IMR-90 (cell line): ENCODE data around the gene GHDC. TPM values are rescaled to one million over a fixed set of nuclear protein-coding genes. Genes with fewer than 3 reads are reported as not detected.

Source experiments
- ATAC-seq: fragments of 200-7000 bp; cut with Tn5 transposase; 2 replicates; pipeline ENCODE4 v1.9.1; 2020; ENCODE audit warnings: low read depth, mild to moderate bottlenecking, moderate library complexity
- BruUV-seq: library from RNA; stranded (reverse); fragments of 400-500 nt; replicated peaks from 2 replicates; lab custom pipeline; 2021; lab: Mats Ljungman, UMichigan
- CTCF ChIA-PET: fragments of 300-600 bp; formaldehyde crosslinking; extraction: SDS; loops from one replicate; lab custom pipeline; 2021; ENCODE audit warnings: antibody characterized with exemption; lab: Yijun Ruan, JAX
- POLR2A ChIA-PET: fragments of 300-600 bp; sonication (Branson Sonifier 250); formaldehyde crosslinking; loops from one replicate; lab custom pipeline; 2022; ENCODE audit warnings: antibody characterized with exemption; ENCODE audit not compliant: unreplicated experiment; lab: Charles Lee
- DNase-seq: peaks from one replicate; pipeline ENCODE4 v3.0.0; 2013
- H2AFZ ChIP-seq: replicated peaks from 2 replicates; pipeline ENCODE3; 2013; ENCODE audit warnings: low read length, mild to moderate bottlenecking; ENCODE audit not compliant: poor library complexity
- H2AK5ac ChIP-seq: 2 replicates; pipeline ENCODE4 v1.6.1; 2013; ENCODE audit warnings: low read depth, low read length, inconsistent platforms
- H2AK9ac ChIP-seq: replicated peaks from 2 replicates; pipeline ENCODE3; 2013; ENCODE audit warnings: mild to moderate bottlenecking, low read depth, low read length, moderate library complexity; ENCODE audit not compliant: poor library complexity
- H2BK120ac ChIP-seq: 2 replicates; pipeline ENCODE4 v1.6.1; 2013; ENCODE audit warnings: low read depth, low read length, inconsistent platforms
- H2BK15ac ChIP-seq: 3 replicates; pipeline ENCODE4 v1.6.1; 2013; ENCODE audit warnings: low read depth, low read length, inconsistent platforms
- H2BK20ac ChIP-seq: 2 replicates; pipeline ENCODE4 v1.6.1; 2013; ENCODE audit warnings: low read depth, mild to moderate bottlenecking, inconsistent platforms, low read length, moderate library complexity
- H2BK5ac ChIP-seq: 2 replicates; pipeline ENCODE4 v1.6.1; 2013; ENCODE audit warnings: mild to moderate bottlenecking, low read depth, low read length, inconsistent platforms; ENCODE audit not compliant: poor library complexity, severe bottlenecking
- H3K14ac ChIP-seq: replicated peaks from 2 replicates; pipeline ENCODE4 v1.6.1; 2013; ENCODE audit warnings: low read depth, low read length, inconsistent platforms
- H3K18ac ChIP-seq: 2 replicates; pipeline ENCODE4 v1.6.1; 2013; ENCODE audit warnings: low read depth, low read length, control low read depth
- H3K23ac ChIP-seq: 2 replicates; pipeline ENCODE4 v1.6.1; 2013; ENCODE audit warnings: low read depth, low read length, inconsistent platforms
- H3K27ac ChIP-seq: 2 replicates; pipeline ENCODE4 v1.5.1; 2013; ENCODE audit warnings: mild to moderate bottlenecking, control low read depth, low read length; ENCODE audit not compliant: insufficient read depth
- H3K27me3 ChIP-seq: 2 replicates; pipeline ENCODE4 v1.6.1; 2013; ENCODE audit warnings: low read length; ENCODE audit not compliant: control insufficient read depth, insufficient read depth
- H3K36me3 ChIP-seq: 2 replicates; pipeline ENCODE4 v1.6.1; 2013; ENCODE audit warnings: low read length, mixed read lengths; ENCODE audit not compliant: control insufficient read depth, insufficient read depth
- H3K4ac ChIP-seq: 2 replicates; pipeline ENCODE4 v1.6.1; 2013; ENCODE audit warnings: low read depth, low read length, inconsistent platforms
- H3K4me1 ChIP-seq: 2 replicates; pipeline ENCODE4 v1.6.1; 2013; ENCODE audit warnings: low read length, mixed read lengths; ENCODE audit not compliant: control insufficient read depth, insufficient read depth
- H3K4me2 ChIP-seq: 2 replicates; pipeline ENCODE4 v1.6.1; 2013; ENCODE audit warnings: low read depth, mild to moderate bottlenecking, control low read depth, low read length, moderate library complexity
- H3K4me3 ChIP-seq: 2 replicates; pipeline ENCODE4 v1.5.1; 2013; ENCODE audit warnings: low read depth, mild to moderate bottlenecking, control low read depth, low read length, moderate library complexity; ENCODE audit not compliant: insufficient read depth
- H3K56ac ChIP-seq: 2 replicates; pipeline ENCODE4 v1.6.1; 2013; ENCODE audit warnings: low read length, inconsistent platforms; ENCODE audit not compliant: insufficient read depth; ENCODE audit errors: extremely low read depth
- H3K79me1 ChIP-seq, 2 experiments: 2 replicates each; pipeline ENCODE4 v1.6.1; 2013; ENCODE audit warnings: low read length in 2 of 2, inconsistent platforms in 1 of 2, low read depth in 1 of 2
- H3K9ac ChIP-seq: 2 replicates; pipeline ENCODE4 v1.6.1; 2013; ENCODE audit warnings: low read depth, low read length, control low read depth
- H3K9me1 ChIP-seq: 2 replicates; pipeline ENCODE4 v1.6.1; 2013; ENCODE audit warnings: low read length, inconsistent platforms; ENCODE audit not compliant: insufficient read depth
- H3K9me3 ChIP-seq: 2 replicates; pipeline ENCODE4 v1.6.1; 2013; ENCODE audit warnings: low read length; ENCODE audit not compliant: control insufficient read depth, insufficient read depth
- H4K20me1 ChIP-seq: 2 replicates; pipeline ENCODE4 v1.6.1; 2013; ENCODE audit warnings: low read length, inconsistent platforms; ENCODE audit not compliant: insufficient read depth
- H4K5ac ChIP-seq: 2 replicates; pipeline ENCODE4 v1.6.1; 2013; ENCODE audit warnings: mild to moderate bottlenecking, low read depth, low read length, control low read depth
- H4K8ac ChIP-seq, 2 experiments: 2 replicates each; pipeline ENCODE4 v1.6.1; 2013; ENCODE audit warnings: low read depth in 2 of 2, low read length in 2 of 2, control low read depth in 1 of 2, inconsistent platforms in 1 of 2
- H4K91ac ChIP-seq: 2 replicates; pipeline ENCODE4 v1.6.1; 2013; ENCODE audit warnings: low read depth, low read length, inconsistent platforms; ENCODE audit not compliant: insufficient read depth
- BHLHE40 ChIP-seq: fragments of 150-350 bp; IDR thresholded peaks from 2 replicates; pipeline ENCODE4 v1.6.1; 2016; ENCODE audit warnings: mild to moderate bottlenecking, low read depth, low read length
- CTCF ChIP-seq: conservative IDR thresholded peaks from 2 replicates; pipeline ENCODE4 v1.5.1; 2012; ENCODE audit warnings: mild to moderate bottlenecking, low read depth, low read length, improper control_type of control experiment
- MAZ ChIP-seq: IDR thresholded peaks from 2 replicates; pipeline ENCODE4 v1.6.1; 2012; ENCODE audit warnings: low read depth, mild to moderate bottlenecking, low read length, improper control_type of control experiment, moderate library complexity, borderline replicate concordance
- WGBS, 2 experiments: methylation state at CpG; one replicate each; pipeline versions ENCODE4 v1.1.5 to v1.1.7; 2013; ENCODE audit warnings: missing lambda C conversion rate in 2 of 2; ENCODE audit not compliant: insufficient read length in 1 of 2; ENCODE audit errors: extremely low coverage in 2 of 2; 5-methylcytosine and 5-hydroxymethylcytosine counted together
- dilution Hi-C: fragments of 300-500 bp; cut with HindIII; formaldehyde crosslinking; loops from one replicate; pipeline ENCODE4 v1.14.3; 2018; ENCODE audit warnings: low sequenced_read_pairs; ENCODE audit not compliant: unreplicated experiment
- in situ Hi-C: fragments of 300-500 bp; cut with MboI; formaldehyde crosslinking; loops from 3 replicates; pipeline ENCODE4 v1.14.3; 2019; ENCODE audit warnings: low sequenced_read_pairs, inconsistent platforms, mixed read lengths
- intact Hi-C: fragments of 100-400 bp; cut with micrococcal nuclease; formaldehyde crosslinking; loops from 2 replicates; pipeline ENCODE4 v1.10.0; 2022
- polyA plus RNA-seq, 3 experiments: library from polyadenylated mRNA; depleted of rRNA; stranded (reverse); fragments of >200 nt; gene quantifications; 2 replicates each; pipeline ENCODE4 v1.2.3, GENCODE V29; 2012; ENCODE audit warnings: low replicate concordance in 1 of 3
- total RNA-seq: library from RNA; depleted of rRNA; stranded (reverse); fragments of >200 nt; gene quantifications from 2 replicates; pipeline ENCODE4 v1.2.3, GENCODE V29; 2012

GHDC gene
- total and polyA plus RNA-seq, 2 of the 4 experiments (the other 2 are of a cell fraction): 5.2 to 8.1 TPM

GRCh38 chr17:42179335-42179734 lies 15.0 kb downstream of the GHDC start:
- Histone ChIP-seq H2BK20ac (no peak overlapping the region), H3K9me3 (no peaks in the 10 kb centered on the region), H3K23ac (no peak overlapping the region), H3K4me1 (peaks cover 7% of the 10 kb centered on the region), H4K8ac (no peak overlapping the region), H3K4me2 (no peak overlapping the region), H3K56ac (no peak overlapping the region), H3K4ac (no peak overlapping the region), H2AFZ (no peak overlapping the region), H3K9ac (no peak overlapping the region), H3K9me1 (no peaks in the 10 kb centered on the region), H3K14ac (no peak overlapping the region), H2BK15ac (no peak overlapping the region), H3K4me3 (no peak overlapping the region), H4K20me1 (0 out of 2 replicates have a peak, but pooled peaks cover 2% of the 10 kb centered on the region), H3K18ac (no peak overlapping the region), H3K79me1 (no peaks in the 10 kb centered on the region), H4K91ac (no peak overlapping the region), H3K27ac (no peak overlapping the region), H2BK120ac (no peak overlapping the region), H3K36me3 (no peaks in the 10 kb centered on the region), H2AK9ac (no peak overlapping the region), H2BK5ac (no peak overlapping the region), H3K27me3 (peaks cover 50% of the 10 kb centered on the region), H4K5ac (no peak overlapping the region), H2AK5ac (no peak overlapping the region)
- BruUV-seq: no TSS peak
- whole genome bisulfite sequencing, 2 experiments: no CpG with 5 or more reads among the region's 1 CpG
- ATAC-seq (no peak), DNase-seq (no peak)
- POLR2A ChIA-PET: no interaction called here
- intact Hi-C loops: no loop called here
- in situ Hi-C loops: no loop called here
- TF ChIP-seq BHLHE40 (no peak), MAZ (no peak), CTCF (no peak)
- CTCF ChIA-PET: no interaction called here
- dilution Hi-C loops: no loop called here
